GM13977 (cell line): ENCODE measurements around the gene SH3PXD2A.

ENCODE experiments used
- DNase-seq: peaks from one replicate; pipeline ENCODE4 v3.0.0; 2012; ENCODE audit warnings: low spot score
- in situ Hi-C: fragments of 300-500 bp; cut with MboI; formaldehyde crosslinking; loops from one replicate; pipeline ENCODE4 v1.12.0; 2022; ENCODE audit warnings: low sequenced_read_pairs, low pct_unique_long_range_greater_than_20kb, mixed read lengths, inconsistent platforms; ENCODE audit not compliant: unreplicated experiment
- TF ChIP-seq, protein P1 (sequence below): IDR thresholded peaks from 2 replicates; pipeline ENCODE4 v1.5.1; 2012; ENCODE audit warnings: mild to moderate bottlenecking, control low read depth; ENCODE audit not compliant: insufficient read depth; ENCODE audit errors: extremely low read depth, missing control alignments

The SH3PXD2A gene

DNA sequence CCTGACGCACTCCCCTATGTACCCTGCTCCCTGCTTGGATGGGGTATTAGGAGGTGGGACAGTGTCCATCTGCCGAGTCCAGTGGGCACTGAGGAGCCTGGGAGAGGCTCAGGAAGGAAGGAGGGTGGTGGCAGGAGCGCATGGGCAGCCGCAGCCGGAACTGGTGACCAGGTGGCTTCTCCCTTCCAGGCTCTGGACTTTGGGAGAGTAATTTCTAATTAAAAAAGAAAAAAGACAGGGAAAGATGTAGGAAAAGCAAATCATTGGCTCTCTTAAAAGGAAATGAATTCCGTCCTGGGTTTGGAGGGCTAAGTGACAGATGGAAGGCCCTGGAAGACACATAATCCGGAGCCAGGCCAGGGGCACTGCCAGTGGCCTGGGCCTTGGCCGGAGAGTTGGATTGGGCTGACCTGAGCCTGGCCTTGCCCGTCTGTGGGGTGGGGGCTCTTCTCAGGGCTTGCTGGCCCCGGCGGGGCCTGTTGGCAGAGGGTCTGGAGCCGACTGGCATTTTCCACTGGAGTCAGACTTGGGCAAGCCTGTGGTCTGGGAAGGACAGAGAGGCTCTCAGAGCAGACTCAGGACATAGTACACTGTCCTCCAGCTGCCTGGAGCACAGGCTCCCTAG, 298.9 kb downstream of the SH3PXD2A start:
- in situ Hi-C loops: no loop called here
- DNase-seq: no peak
- TF ChIP-seq, protein P1, sequence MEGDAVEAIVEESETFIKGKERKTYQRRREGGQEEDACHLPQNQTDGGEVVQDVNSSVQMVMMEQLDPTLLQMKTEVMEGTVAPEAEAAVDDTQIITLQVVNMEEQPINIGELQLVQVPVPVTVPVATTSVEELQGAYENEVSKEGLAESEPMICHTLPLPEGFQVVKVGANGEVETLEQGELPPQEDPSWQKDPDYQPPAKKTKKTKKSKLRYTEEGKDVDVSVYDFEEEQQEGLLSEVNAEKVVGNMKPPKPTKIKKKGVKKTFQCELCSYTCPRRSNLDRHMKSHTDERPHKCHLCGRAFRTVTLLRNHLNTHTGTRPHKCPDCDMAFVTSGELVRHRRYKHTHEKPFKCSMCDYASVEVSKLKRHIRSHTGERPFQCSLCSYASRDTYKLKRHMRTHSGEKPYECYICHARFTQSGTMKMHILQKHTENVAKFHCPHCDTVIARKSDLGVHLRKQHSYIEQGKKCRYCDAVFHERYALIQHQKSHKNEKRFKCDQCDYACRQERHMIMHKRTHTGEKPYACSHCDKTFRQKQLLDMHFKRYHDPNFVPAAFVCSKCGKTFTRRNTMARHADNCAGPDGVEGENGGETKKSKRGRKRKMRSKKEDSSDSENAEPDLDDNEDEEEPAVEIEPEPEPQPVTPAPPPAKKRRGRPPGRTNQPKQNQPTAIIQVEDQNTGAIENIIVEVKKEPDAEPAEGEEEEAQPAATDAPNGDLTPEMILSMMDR: no peak

DNA sequence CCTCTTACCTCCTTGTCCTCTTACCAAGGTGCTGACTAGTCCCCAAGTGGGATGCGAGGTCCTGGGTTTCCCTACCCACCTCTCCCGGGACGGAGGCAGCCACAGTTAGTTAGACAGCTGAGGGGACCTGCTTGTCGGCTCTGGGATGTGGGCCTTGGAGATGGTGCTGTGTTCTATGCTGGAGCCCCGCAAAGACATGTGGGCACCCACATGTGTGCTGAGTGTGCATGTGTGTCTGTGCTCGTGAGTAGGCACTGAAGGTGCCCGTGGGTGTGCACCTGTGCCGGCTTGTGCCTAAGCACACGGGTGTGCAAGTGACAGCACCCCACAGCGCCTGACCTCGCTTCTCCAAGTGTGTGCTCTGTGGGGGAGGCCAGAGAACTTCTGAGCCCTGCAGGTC, 299.7 kb downstream of the SH3PXD2A start:
- TF ChIP-seq, protein P1: no peak
- in situ Hi-C loops: no loop called here
- no peak for DNase-seq

DNA sequence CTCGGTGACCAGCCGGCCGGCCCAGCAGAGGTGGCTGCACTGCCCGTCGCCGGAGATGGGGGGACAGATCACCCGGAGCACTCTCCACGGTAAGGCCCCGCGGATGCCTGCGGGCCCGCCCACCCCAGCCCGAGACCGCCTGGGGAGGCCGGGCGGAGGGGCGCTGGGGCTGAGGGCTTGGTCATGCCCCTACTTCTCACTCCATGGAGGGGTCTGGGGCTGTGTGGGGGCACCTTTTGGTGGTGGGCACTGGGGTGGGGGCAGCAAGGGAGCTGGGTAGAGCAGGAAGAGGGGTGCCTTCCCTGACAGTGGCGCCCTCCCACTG, 300.1 kb downstream of the SH3PXD2A start:
- TF ChIP-seq, protein P1: no peak
- DNase-seq: no peak
- in situ Hi-C loops: no loop called here

DNA sequence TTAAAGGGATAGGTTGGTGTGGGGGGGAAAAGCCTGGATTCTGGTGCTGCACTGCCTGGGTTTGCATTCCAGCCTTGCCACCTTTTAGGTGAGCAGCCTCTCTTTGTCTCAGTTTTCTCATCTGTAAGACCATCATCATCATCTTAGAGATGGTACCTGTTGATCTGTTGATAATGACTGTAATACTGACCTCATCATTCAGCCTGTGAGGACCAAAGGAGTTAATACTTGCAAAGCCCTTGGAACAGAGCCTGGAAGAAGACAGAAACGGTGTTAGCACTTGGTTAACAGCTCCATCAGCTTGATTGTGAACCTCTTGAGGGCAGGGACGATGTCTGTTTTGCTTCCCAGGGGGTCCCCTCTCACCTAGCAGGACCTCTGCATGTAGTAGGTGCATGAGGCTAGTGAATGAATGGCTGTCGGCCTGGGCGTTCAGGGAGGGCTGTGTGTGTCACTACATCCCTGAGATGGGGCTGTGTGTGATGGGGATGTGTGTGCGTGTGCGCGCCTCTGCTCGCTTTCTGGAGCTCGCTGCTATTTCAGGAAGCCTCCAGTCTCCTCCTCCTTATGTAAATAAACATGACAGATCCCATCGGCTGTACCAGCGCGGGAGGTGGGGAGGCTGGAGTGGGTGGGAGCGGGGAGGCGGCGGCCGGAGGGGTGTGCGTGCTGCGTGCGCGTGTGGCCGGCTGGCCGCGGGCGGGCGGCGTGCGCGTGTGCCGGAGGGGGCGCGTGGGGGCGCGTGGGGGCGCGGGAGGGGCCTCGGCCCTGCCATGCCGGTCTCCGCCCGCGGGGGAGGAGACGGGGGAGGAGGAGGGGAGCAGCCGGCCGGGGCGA, 300.7 kb downstream of the SH3PXD2A start:
- no peak for DNase-seq
- in situ Hi-C loops: no loop called here

DNA sequence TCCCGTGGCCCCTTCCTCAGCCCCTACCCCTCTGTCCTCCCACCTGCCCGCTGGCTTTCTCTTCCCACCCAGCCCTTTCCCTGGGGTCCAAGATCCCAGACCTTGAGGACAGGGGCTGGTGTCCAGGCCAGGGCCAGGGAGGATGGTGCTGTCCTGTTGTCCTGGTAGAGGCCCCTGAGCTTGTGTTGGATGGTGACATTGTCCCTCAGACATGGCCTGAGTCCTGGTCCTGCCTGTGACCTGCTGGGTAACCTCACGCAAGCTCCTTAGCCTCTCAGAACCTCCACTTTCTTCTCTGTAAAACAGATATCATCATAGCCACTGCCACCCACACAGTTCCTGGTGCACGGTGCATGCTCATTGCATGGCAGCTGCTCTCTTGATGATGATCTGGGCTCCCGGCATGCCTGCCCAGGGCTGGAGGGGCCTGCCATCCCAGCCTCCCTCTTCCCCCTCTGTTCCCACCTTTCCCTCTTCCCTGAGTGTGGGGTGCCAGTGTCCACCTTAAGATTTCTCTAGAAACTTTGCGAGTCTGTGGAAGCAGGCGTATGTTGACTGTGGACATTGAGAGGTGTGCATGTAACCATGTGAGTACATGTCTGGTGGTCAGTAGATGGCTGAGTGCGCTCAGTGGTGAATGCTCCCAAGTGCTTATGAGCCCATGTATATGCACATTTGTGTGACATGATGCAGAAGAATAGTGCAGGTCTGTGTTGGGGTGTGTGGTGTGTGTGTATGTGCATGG, 301.5 kb downstream of the SH3PXD2A start:
- TF ChIP-seq, protein P1: no peak
- in situ Hi-C loops: no loop called here

More for the DNA sequence above, 300.7 kb downstream of the SH3PXD2A start:
- TF ChIP-seq, protein P1: no peak

DNA sequence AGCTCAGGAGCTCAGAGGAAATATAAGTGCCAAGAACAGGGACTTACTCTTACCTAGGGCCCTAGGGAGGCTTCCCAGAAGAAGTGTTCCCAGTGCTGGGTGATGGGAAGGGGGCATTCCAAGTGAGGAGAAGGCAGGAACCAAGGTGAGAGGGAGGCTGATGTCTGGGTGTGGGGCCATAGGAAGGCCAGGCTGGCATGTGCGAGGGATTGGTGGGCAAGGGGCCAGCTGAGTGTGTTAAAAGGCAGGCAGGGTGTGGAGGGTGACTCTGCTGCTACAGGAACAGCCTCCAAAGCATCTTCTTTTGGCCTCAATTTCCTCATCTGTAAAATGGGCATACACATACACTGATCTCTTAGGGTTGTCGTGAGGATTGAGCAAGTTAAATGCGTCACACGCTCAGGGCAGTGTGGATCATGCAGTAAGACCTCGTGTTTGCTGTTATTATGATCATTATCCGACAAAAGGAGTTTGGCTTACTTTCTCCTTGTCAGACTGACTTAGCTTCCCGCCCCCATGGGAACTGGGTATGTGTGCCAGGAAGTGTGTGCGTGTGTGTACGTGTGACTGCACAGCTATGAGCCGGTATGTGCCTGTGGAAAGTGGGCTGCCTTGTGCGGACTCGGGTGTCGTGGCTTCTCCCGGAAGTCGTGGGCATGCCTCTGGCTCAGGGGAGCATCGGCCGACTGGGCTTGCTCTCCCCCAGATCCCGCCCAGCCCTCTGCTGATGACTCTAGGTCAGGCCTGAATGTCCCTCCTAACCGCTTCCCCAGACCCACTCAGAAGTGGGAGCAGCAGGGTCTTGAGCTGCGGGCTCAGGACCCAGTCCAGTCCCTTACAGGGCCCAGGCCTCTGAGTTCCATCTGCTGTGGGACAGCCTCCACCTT, 302.3 kb downstream of the SH3PXD2A start:
- in situ Hi-C loops: no loop called here
- TF ChIP-seq, protein P1: no peak
- no peak for DNase-seq

More for the DNA sequence above, 301.5 kb downstream of the SH3PXD2A start:
- no peak for DNase-seq
